T47D (cell line): ENCODE data around the gene CABLES2.

ENCODE experiments used
- DNase-seq, 2 experiments: peaks; one replicate each; pipeline versions ENCODE4 v3.0.0 to v3.0.0-alpha.2; 2011 to 2012; ENCODE audit warnings: low read depth in 1 of 2, low spot score in 1 of 2
- JUND ChIP-seq: IDR thresholded peaks from 2 replicates; pipeline ENCODE4 v1.6.1; 2012; ENCODE audit warnings: low read depth
- in situ Hi-C: cut with HindIII; loops from 2 replicates; pipeline ENCODE4 v1.10.0; 2016; ENCODE audit warnings: low sequenced_read_pairs, low pct_unique_long_range_greater_than_20kb

CABLES2 gene

GRCh38 chr20:62364911-62365736 lies 42.0 kb downstream of the CABLES2 start:
- in situ Hi-C loops = no loop called here
- TF ChIP-seq JUND = no peak
- peak in 1 of 2 experiments; percentile 57 for DNase-seq

- DNase-seq = no peak
- TF ChIP-seq JUND = no peak
- in situ Hi-C loops = no loop called here
Measured at GRCh38 chr20:62363920-62364851, 42.9 kb downstream of the CABLES2 start.

- in situ Hi-C loops = no loop called here
- no peak for TF ChIP-seq JUND
- DNase-seq = peak in 1 of 2 experiments; percentile 82
Measured at GRCh38 chr20:62362991-62363919, 43.8 kb downstream of the CABLES2 start.

- DNase-seq = no peak
- TF ChIP-seq JUND = no peak
- in situ Hi-C loops = no loop called here
Measured at GRCh38 chr20:62362590-62362940, 44.5 kb downstream of the CABLES2 start.

- no peak for TF ChIP-seq JUND
- in situ Hi-C loops = no loop called here
- peak; percentile 67 to 94 for DNase-seq
Measured at GRCh38 chr20:62361799-62362589, 45.1 kb downstream of the CABLES2 start.

GRCh38 chr20:62360854-62361798 lies 46.0 kb downstream of the CABLES2 start:
- in situ Hi-C loops = no loop called here
- no peak for DNase-seq
- no peak for TF ChIP-seq JUND

GRCh38 chr20:62359491-62360121 lies 47.5 kb downstream of the CABLES2 start:
- DNase-seq = no peak
- TF ChIP-seq JUND = no peak
- in situ Hi-C loops = no loop called here

- no peak for TF ChIP-seq JUND
- no peak for DNase-seq
- in situ Hi-C loops = no loop called here
Measured at GRCh38 chr20:62359043-62359490, 48.0 kb downstream of the CABLES2 start.

- DNase-seq = peak; percentile 83 to 91
- in situ Hi-C loops = no loop called here
Measured at GRCh38 chr20:62358171-62359042, 48.7 kb downstream of the CABLES2 start.

More at GRCh38 chr20:62358171-62359042, 48.7 kb downstream of the CABLES2 start:
- TF ChIP-seq JUND = no peak
